Gastroesophageal sphincter (tissue), 4 donors: ENCODE data around the gene NFATC3. TPM values are rescaled to one million over a fixed set of nuclear protein-coding genes. Genes with fewer than 3 reads are reported as not detected.
"Not testable (repeated sequence)": the region's sequence is repeated elsewhere in the genome, so short reads cannot be mapped to it uniquely, and the experiment has no call there.

ENCODE experiments used
- ATAC-seq: fragments of 150-250 bp; one replicate; pipeline ENCODE4 v1.9.1; 2016; ENCODE audit warnings: mild to moderate bottlenecking, moderate library complexity
- H3K27ac ChIP-seq, 4 donors: fragments of 200-600 bp; sonication (generic) in 3 of 4; 1 replicate in 3 of 4; 2 replicates in 1 of 4; pipeline ENCODE4 v1.5.1; 2016 to 2019
- H3K27me3 ChIP-seq: fragments of 200-600 bp; sonication (generic); one replicate; pipeline ENCODE4 v1.5.1; 2019
- H3K36me3 ChIP-seq, 2 donors: fragments of 200-600 bp; sonication (generic); one replicate each; pipeline ENCODE4 v1.5.1; 2019; ENCODE audit warnings: control low read depth in 1 of 2
- H3K4me1 ChIP-seq, 3 donors: fragments of 200-600 bp; sonication (generic); 1 replicate in 2 of 3; 2 replicates in 1 of 3; pipeline ENCODE4 v1.5.1; 2016 to 2019; ENCODE audit warnings: control low read depth in 2 of 3
- H3K4me3 ChIP-seq, 2 donors: fragments of 200-600 bp; sonication (generic); one replicate each; pipeline ENCODE4 v1.5.1; 2019; ENCODE audit warnings: mild to moderate bottlenecking in 1 of 2, moderate library complexity in 1 of 2
- H3K9me3 ChIP-seq, 3 donors: fragments of 200-600 bp; sonication (generic); one replicate each; pipeline ENCODE4 v1.5.1; 2017 to 2019; ENCODE audit warnings: control low read depth in 2 of 3
- EP300 ChIP-seq: sonication (generic); formaldehyde crosslinking; IDR thresholded peaks from one replicate; pipeline ENCODE4 v1.6.1; 2017; ENCODE audit warnings: antibody characterized with exemption, mild to moderate bottlenecking
- POLR2A ChIP-seq, 2 donors: fragments of 450-650 bp; IDR thresholded peaks; one replicate each; pipeline ENCODE4 v1.6.1; 2017; ENCODE audit warnings: antibody characterized with exemption in 2 of 2, mild to moderate bottlenecking in 2 of 2, moderate library complexity in 1 of 2
- POLR2AphosphoS5 ChIP-seq: sonication (generic); formaldehyde crosslinking; IDR thresholded peaks from one replicate; pipeline ENCODE4 v1.6.1; 2017; ENCODE audit warnings: antibody characterized with exemption
- WGBS, 2 donors: methylation state at CpG; one replicate each; pipeline ENCODE4 v1.1.5; 2018; ENCODE audit warnings: low coverage in 1 of 2; 5-methylcytosine and 5-hydroxymethylcytosine counted together
- total RNA-seq, 4 donors: library from RNA; depleted of rRNA; stranded (reverse); fragments of >200 nt; gene quantifications; one replicate each; pipeline ENCODE4 v1.1.0, GENCODE V29; 2016
- TF ChIP-seq, protein P1 (sequence below), 4 experiments: fragments of 200-600 bp in 2 of 4; fragments of 450-650 bp in 2 of 4; sonication (generic) in 1 of 4; IDR thresholded peaks; one replicate each; pipeline ENCODE4 v1.5.1; 2017 to 2019; ENCODE audit warnings: antibody characterized with exemption in 4 of 4, mild to moderate bottlenecking in 2 of 4, moderate library complexity in 2 of 4

Gene NFATC3
- total RNA-seq, 4 donors from 2014 or later: 42.4 to 50.6 (median 49.3) TPM

GRCh38 chr16:68097088-68097487, 11.9 kb downstream of the NFATC3 start:
- H3K27me3 ChIP-seq: no peaks in the 10 kb centered on the region
- H3K4me3 ChIP-seq: no peak overlapping the region
- peaks cover 3 to 46% (median 15%) of the 10 kb centered on the region in 3 donors for H3K4me1 ChIP-seq
- no peaks in the 10 kb centered on the region for H3K36me3 ChIP-seq
- TF ChIP-seq, protein P1, sequence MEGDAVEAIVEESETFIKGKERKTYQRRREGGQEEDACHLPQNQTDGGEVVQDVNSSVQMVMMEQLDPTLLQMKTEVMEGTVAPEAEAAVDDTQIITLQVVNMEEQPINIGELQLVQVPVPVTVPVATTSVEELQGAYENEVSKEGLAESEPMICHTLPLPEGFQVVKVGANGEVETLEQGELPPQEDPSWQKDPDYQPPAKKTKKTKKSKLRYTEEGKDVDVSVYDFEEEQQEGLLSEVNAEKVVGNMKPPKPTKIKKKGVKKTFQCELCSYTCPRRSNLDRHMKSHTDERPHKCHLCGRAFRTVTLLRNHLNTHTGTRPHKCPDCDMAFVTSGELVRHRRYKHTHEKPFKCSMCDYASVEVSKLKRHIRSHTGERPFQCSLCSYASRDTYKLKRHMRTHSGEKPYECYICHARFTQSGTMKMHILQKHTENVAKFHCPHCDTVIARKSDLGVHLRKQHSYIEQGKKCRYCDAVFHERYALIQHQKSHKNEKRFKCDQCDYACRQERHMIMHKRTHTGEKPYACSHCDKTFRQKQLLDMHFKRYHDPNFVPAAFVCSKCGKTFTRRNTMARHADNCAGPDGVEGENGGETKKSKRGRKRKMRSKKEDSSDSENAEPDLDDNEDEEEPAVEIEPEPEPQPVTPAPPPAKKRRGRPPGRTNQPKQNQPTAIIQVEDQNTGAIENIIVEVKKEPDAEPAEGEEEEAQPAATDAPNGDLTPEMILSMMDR (IDR thresholded peaks at IDR 0.05): no peak
- TF ChIP-seq EP300: no peak
- no peak for TF ChIP-seq POLR2A (IDR thresholded peaks at IDR 0.05)
- TF ChIP-seq POLR2AphosphoS5: no peak
- no peaks in the 10 kb centered on the region for H3K9me3 ChIP-seq
- H3K27ac ChIP-seq: no peak overlapping the region
- no peak for ATAC-seq

GRCh38 chr16:68097895-68098294, 12.7 kb downstream of the NFATC3 start:
- Histone ChIP-seq H3K4me1 (peaks cover 3 to 38% (median 15%) of the 10 kb centered on the region in 3 donors), H3K27ac (no peak overlapping the region), H3K27me3 (no peaks in the 10 kb centered on the region), H3K9me3 (no peaks in the 10 kb centered on the region), H3K36me3 (no peaks in the 10 kb centered on the region), H3K4me3 (no peak overlapping the region)
- WGBS, 2 donors: 94 to 100% methylated on average over 3 of the region's 3 CpGs
- no peak for ATAC-seq
- no peak for TF ChIP-seq EP300
- TF ChIP-seq, protein P1 (IDR thresholded peaks at IDR 0.05): no peak
- no peak for TF ChIP-seq POLR2AphosphoS5
- no peak for TF ChIP-seq POLR2A (IDR thresholded peaks at IDR 0.05)

DNA sequence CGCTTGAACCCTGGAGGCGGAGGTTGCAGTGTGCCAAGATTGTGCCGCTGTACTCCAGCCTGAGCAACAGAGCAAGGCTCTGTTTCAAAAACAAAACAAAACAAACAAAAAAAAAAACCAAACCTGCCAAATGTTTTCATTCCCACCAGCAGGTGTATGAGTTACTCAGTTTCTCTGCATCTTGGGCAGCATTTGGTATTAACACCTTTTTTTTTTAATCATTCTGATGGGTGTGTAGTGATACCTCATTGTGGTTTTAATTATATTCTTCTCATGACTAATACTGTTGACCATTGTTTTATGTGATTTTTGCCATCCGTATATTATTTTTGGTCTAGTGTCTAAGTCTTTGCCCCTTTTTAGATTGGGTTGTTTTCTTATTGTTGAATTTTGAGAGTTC, 15.3 kb downstream of the NFATC3 start:
- 78 to 86% methylated on average over 4 of the region's 4 CpGs for WGBS, 2 donors
- TF ChIP-seq, protein P1 (IDR thresholded peaks at IDR 0.05): no peak
- TF ChIP-seq POLR2AphosphoS5: no peak
- no peak for TF ChIP-seq EP300
- no peak for TF ChIP-seq POLR2A (IDR thresholded peaks at IDR 0.05)
- no peak for ATAC-seq

GRCh38 chr16:68105611-68106010, 20.4 kb downstream of the NFATC3 start:
- H3K27me3 ChIP-seq: no peaks in the 10 kb centered on the region
- H3K9me3 ChIP-seq: peaks cover 0 to 11% (median 0%) of the 10 kb centered on the region in 3 donors
- TF ChIP-seq, protein P1 (IDR thresholded peaks at IDR 0.05): no peak
- no peak for TF ChIP-seq POLR2A (IDR thresholded peaks at IDR 0.05)
- no peak for TF ChIP-seq EP300
- TF ChIP-seq POLR2AphosphoS5: no peak
- H3K4me1 ChIP-seq: peaks cover 0 to 5% (median 0%) of the 10 kb centered on the region in 3 donors
- H3K4me3 ChIP-seq: no peak overlapping the region
- H3K36me3 ChIP-seq: no peaks in the 10 kb centered on the region
- WGBS, 2 donors: 90 to 93% methylated on average over 3 of the region's 3 CpGs
- H3K27ac ChIP-seq: no peak overlapping the region
- ATAC-seq: no peak

More for the DNA sequence above, 15.3 kb downstream of the NFATC3 start:
- no peaks in the 10 kb centered on the region for H3K9me3 ChIP-seq
- H3K4me1 ChIP-seq: peaks cover 0 to 17% (median under 1%) of the 10 kb centered on the region in 3 donors
- no peaks in the 10 kb centered on the region for H3K36me3 ChIP-seq
- H3K4me3 ChIP-seq: no peak overlapping the region
- no peaks in the 10 kb centered on the region for H3K27me3 ChIP-seq
- H3K27ac ChIP-seq: no peak overlapping the region

- H3K4me3 ChIP-seq, H3K36me3 ChIP-seq, H3K27me3 ChIP-seq, H3K27ac ChIP-seq, H3K4me1 ChIP-seq, ATAC-seq: not testable (repeated sequence)
- WGBS, 2 donors: 74 to 89% methylated on average over 4 to 9 of the region's 9 CpGs
- H3K9me3 ChIP-seq: peaks cover 0 to 11% (median 0%) of the 10 kb centered on the region in 3 donors
These were observed 22.2 kb downstream of the NFATC3 start for GRCh38 chr16:68107230-68107928.

DNA sequence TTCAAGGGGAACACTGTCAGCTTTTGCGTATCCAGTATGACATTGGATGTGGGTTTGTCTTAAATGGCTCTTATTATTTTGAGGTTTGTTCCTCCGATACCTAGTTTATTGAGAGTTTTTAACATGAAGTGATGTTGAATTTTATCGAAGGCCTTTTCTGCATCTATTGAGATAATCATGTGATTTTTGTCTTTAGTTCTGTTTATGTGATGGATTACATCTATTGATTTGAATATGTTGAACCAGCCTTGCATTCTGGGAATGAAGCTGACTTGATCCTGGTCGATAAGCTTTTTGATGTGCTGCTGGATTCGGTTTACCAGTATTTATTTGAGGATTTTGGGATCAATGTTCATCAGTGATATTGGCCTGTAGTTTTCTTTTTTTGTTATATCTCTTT, 24.0 kb downstream of the NFATC3 start:
- H3K4me1 ChIP-seq, H3K27me3 ChIP-seq, ATAC-seq, H3K27ac ChIP-seq, H3K4me3 ChIP-seq, H3K36me3 ChIP-seq: not testable (repeated sequence)
- 97 to 100% methylated on average over 5 of the region's 5 CpGs for WGBS, 2 donors
- peaks cover 0 to 11% (median 0%) of the 10 kb centered on the region in 3 donors for H3K9me3 ChIP-seq

DNA sequence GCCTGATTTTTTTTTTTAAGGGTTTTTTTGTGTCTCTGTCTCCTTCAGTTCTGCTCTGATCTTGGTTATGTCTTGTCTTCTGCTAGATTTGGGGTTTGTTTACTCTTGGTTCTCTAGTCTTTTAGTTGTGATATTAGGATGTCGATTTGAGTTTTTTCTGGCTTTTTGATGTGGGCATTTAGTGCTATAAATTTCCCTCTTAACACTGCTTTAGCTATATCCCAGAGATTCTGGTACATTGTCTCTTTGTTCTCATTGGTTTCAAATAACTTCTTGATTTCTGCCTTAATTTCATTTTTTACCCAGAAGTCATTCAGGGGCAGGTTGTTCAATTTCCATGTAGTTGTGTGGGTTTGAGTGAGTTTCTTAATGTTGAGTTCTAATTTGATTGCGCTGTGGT, 25.4 kb downstream of the NFATC3 start:
- H3K4me3 ChIP-seq, H3K36me3 ChIP-seq, H3K4me1 ChIP-seq, H3K27ac ChIP-seq, H3K27me3 ChIP-seq, ATAC-seq: not testable (repeated sequence)
- H3K9me3 ChIP-seq: peaks cover 0 to 11% (median 0%) of the 10 kb centered on the region in 3 donors
- WGBS, 2 donors: 89 to 100% methylated on average over 1 to 2 of the region's 2 CpGs
